SKM-1 treated with dmso at 0.1 percent for 144 hours (cell line): ENCODE results near the gene OR5D18.
"Not testable (repeated sequence)": the region's sequence is repeated elsewhere in the genome, so short reads cannot be mapped to it uniquely, and the experiment has no call there.

Experiments used
- DNase-seq: peaks from one replicate; lab custom pipeline; 2025; ENCODE audit not compliant: unreplicated experiment; lab: John Stamatoyannopoulos, UW

OR5D18 gene

GRCh38 chr11:55819330-55819729 lies at the start of gene OR5D18:
Gene OR5D18 (plus strand): TSS chr11:55819630. CDS start chr11:55819630, 0 bp downstream.
- no peak for DNase-seq

DNA sequence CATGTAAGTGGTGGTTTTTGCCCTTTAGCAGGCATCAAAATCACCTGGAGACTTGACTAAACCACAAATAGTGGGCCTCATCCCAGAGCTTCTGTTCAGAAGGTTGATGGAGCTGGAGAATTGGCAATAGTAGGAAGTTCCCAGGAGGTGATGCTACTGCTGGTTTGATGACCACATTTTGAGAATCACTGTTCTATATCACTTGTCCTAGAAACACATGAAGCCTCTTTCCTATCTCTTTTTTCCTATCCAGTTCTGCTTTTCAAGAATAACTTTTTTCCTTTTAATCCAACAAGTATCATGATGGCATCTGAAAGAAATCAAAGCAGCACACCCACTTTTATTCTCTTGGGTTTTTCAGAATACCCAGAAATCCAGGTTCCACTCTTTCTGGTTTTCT lies 46.3 kb upstream of the OR5D18 start, which contains the start of gene OR5D13:
TSS of gene OR5D13 (plus strand) at position 301 of the 400 bp plus-strand sequence. CDS start at position 301, 0 bp downstream.
- DNase-seq = no peak

GRCh38 chr11:55791606-55792005 lies 27.8 kb upstream of the OR5D18 start:
- DNase-seq = no peak

DNA sequence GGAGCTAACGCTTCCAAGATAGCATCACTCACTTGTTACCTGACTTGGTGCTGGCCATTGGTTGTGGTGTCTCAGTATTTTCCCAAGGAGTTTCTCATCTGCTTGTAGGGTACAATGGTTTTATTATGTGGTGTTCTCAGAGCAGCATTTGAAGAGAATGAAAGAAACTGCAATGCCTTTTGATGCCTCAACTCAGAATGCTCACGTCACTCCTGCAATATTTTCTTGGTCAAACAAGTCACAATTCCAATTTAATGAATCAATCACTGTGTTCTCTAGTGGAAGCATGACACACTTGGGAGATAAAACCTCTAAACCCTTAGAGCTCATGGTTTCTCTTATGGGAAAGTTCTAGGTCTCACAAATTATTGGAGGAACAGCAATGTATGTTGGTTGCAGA lies 26.1 kb upstream of the OR5D18 start:
- no peak for DNase-seq

GRCh38 chr11:55795256-55795655 lies 24.2 kb upstream of the OR5D18 start, which contains the start of gene OR5D14:
Gene OR5D14 (plus strand): TSS chr11:55795556. CDS start chr11:55795556, 0 bp downstream.
- DNase-seq = no peak

DNA sequence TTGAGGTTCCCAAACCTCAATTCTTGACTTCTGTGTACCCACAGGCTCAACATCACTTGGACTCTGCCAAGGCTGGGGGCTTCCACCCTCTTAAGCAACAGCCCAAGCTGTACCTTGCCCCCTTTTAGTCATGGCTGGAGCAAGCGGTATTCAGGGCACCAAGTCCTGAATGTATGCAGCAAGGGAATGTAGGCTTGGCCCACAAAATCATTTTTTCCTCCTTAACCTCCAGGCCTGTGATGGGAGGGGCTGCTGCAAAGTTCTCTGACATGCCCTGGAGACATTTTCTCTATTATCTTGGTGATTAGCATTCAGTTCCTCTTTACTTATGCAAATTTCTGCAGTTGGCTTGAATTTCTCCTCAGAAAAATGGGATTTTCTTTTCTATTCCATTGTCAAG lies 13.2 kb upstream of the OR5D18 start:
- no peak for DNase-seq

GRCh38 chr11:55811067-55811466 lies 8.4 kb upstream of the OR5D18 start, which contains the start of gene OR5L1:
Gene OR5L1 (plus strand): TSS chr11:55811367. CDS start chr11:55811467, 100 bp downstream.
- DNase-seq = no peak

GRCh38 chr11:55826919-55827318 lies 7.5 kb downstream of the OR5D18 start, which contains the start of gene OR5L2:
Gene OR5L2 (plus strand): TSS chr11:55827219. CDS start chr11:55827219, 0 bp downstream.
- no peak for DNase-seq

- DNase-seq = no peak
These were observed 19.0 kb downstream of the OR5D18 start, which contains the start of gene OR5D16 for GRCh38 chr11:55838452-55838851. Gene OR5D16 (plus strand): TSS chr11:55838752. CDS start chr11:55838752, 0 bp downstream.

- no peak for DNase-seq
These were observed 28.0 kb downstream of the OR5D18 start for GRCh38 chr11:55847453-55847852.

DNA sequence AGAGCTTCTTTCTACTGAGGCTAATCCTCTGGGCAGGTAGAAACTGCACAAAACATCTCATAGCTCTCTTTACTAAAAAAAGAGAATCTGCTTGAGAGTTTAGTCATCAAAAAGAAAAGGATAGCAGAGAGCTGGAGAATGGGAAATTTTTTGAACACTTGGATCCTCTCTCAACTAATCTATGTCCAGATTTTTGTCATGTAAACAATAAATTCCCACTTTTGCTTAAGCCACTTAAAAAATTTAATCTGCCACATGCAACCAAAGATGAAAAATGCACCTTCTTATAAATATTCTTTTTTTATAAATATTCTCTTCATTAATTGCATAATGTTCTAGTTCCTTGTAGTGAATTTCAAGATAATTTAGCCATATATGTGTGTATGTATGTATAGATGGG lies 29.6 kb downstream of the OR5D18 start:
- no peak for DNase-seq

GRCh38 chr11:55852141-55852540 lies 32.7 kb downstream of the OR5D18 start:
- no peak for DNase-seq

GRCh38 chr11:55854704-55855103 lies 35.3 kb downstream of the OR5D18 start:
- no peak for DNase-seq

- not testable (repeated sequence) for DNase-seq
These were observed 47.9 kb downstream of the OR5D18 start for GRCh38 chr11:55867354-55867753.
